ENCODE measurements around the gene ABLIM2.

DNA sequence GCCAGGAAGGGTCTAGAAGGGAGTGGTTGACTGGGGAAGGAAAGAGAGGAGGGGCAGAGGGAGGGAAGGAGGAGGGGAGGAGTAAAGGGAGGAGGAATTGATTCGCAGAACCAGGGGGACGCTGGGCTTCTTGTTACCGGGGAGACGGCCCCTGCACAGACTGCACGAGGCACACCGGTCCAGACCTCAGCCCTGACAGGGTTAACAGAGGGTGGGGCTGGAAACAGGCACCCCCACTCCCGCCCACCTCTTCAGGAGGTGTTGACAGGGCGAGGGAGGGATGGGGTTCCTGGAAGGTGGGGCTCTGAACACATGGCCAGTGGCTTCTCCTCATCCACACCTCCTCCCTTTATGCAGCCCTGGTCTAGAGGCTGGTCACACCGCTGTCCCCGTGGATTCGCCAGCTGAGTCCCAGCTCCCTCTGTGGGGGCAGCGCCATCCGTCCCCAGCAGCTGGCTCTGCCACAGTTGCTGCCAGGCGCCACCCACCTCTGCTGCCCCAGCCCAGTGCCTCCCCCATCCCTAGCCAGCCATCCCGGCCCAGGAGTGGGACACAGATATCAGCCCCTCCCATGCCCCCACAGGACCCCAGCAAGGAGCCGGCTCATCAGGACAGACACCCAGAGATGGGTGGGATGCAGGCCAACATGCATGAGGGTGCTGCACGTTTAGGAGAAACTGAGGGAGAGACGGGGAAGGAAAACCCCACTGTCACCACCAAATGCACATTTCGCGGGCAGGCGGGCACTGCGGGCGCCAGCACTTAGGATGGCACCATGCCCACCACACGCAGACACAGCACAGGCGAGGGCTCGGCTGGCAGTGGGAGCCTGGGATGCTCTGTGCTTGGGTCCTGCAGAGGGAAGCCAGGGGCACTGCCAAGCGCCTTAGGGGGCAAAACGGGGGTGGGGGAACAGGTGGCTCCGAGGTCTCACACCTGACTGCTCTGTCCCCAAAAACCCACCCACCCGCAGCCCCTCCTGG lies 87.6 kb downstream of the ABLIM2 start:
- TF ChIP-seq POLR2A (IDR thresholded peaks at IDR 0.05), result no peak
- TF ChIP-seq, protein P1, sequence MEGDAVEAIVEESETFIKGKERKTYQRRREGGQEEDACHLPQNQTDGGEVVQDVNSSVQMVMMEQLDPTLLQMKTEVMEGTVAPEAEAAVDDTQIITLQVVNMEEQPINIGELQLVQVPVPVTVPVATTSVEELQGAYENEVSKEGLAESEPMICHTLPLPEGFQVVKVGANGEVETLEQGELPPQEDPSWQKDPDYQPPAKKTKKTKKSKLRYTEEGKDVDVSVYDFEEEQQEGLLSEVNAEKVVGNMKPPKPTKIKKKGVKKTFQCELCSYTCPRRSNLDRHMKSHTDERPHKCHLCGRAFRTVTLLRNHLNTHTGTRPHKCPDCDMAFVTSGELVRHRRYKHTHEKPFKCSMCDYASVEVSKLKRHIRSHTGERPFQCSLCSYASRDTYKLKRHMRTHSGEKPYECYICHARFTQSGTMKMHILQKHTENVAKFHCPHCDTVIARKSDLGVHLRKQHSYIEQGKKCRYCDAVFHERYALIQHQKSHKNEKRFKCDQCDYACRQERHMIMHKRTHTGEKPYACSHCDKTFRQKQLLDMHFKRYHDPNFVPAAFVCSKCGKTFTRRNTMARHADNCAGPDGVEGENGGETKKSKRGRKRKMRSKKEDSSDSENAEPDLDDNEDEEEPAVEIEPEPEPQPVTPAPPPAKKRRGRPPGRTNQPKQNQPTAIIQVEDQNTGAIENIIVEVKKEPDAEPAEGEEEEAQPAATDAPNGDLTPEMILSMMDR (IDR thresholded peaks at IDR 0.05 in 4 of 5, conservative IDR thresholded peaks at IDR 0.05 in 1 of 5), result no peak

Measured in gastrocnemius medialis (tissue), 4 donors.